ENCODE data around the gene MDN1.
"Not testable (repeated sequence)": the region's sequence is repeated elsewhere in the genome, so short reads cannot be mapped to it uniquely, and the experiment has no call there.

The MDN1 gene, protein sequence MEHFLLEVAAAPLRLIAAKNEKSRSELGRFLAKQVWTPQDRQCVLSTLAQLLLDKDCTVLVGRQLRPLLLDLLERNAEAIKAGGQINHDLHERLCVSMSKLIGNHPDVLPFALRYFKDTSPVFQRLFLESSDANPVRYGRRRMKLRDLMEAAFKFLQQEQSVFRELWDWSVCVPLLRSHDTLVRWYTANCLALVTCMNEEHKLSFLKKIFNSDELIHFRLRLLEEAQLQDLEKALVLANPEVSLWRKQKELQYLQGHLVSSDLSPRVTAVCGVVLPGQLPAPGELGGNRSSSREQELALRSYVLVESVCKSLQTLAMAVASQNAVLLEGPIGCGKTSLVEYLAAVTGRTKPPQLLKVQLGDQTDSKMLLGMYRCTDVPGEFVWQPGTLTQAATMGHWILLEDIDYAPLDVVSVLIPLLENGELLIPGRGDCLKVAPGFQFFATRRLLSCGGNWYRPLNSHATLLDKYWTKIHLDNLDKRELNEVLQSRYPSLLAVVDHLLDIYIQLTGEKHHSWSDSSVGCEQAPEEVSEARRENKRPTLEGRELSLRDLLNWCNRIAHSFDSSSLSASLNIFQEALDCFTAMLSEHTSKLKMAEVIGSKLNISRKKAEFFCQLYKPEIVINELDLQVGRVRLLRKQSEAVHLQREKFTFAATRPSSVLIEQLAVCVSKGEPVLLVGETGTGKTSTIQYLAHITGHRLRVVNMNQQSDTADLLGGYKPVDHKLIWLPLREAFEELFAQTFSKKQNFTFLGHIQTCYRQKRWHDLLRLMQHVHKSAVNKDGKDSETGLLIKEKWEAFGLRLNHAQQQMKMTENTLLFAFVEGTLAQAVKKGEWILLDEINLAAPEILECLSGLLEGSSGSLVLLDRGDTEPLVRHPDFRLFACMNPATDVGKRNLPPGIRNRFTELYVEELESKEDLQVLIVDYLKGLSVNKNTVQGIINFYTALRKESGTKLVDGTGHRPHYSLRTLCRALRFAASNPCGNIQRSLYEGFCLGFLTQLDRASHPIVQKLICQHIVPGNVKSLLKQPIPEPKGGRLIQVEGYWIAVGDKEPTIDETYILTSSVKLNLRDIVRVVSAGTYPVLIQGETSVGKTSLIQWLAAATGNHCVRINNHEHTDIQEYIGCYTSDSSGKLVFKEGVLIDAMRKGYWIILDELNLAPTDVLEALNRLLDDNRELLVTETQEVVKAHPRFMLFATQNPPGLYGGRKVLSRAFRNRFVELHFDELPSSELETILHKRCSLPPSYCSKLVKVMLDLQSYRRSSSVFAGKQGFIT (N-terminal part only)

DNA sequence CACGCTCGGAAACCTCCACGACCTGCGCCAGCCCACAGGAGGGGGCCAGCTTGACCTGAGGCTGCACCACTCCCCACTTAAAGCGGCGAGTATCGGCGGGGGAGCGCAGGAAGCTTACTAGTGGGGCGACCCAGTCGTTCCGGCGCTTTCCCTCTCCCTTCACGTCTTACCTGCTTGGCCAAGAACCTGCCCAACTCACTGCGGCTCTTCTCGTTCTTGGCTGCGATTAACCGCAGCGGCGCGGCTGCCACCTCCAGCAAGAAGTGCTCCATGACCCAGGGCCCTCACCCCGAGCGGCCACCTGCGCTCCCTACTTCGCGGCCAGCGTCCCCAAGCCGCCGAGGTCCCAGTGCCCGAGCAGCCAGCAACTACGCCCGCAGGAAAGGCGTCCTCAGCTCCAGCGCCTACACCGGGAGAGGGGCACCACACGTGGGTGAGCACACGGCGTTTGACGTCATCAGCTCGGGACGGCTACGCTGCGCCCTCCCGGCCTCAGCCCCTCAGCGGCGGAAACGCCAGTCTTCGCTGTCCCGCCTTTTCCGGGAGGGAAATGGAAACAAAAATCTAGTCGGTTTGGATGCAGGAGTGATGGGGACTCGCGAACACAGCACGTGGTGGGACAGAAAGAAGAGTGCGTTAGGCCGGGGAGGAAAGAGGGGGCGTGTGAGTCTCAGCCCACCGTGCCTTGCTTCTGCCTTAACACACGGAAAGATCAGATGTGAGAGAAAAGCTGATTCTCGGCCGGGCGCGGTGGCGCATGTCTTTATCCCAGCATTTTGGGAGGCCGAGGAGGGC, at the start of gene MDN1:
MDN1 (minus strand) TSS at position 459 of the 795 bp plus-strand sequence; CDS start at position 272, 187 bp downstream.
- H3K27ac Mint-ChIP-seq: peak within 1 kb of the TSS; percentile 95
- no peaks in the 10 kb centered on the region for H3K9me3 Mint-ChIP-seq
- DNase-seq (ENCODE audit: low spot score in 2 of 2) (peak; percentile 77 to 94), ATAC-seq (peak; percentile 97)
- peak within 1 kb of the TSS; percentile 87 for H3K4me3 Mint-ChIP-seq
- peaks cover 32% of the 10 kb centered on the region for H3K4me1 Mint-ChIP-seq
- peaks cover 8% of the 10 kb centered on the region for H3K36me3 Mint-ChIP-seq

DNA sequence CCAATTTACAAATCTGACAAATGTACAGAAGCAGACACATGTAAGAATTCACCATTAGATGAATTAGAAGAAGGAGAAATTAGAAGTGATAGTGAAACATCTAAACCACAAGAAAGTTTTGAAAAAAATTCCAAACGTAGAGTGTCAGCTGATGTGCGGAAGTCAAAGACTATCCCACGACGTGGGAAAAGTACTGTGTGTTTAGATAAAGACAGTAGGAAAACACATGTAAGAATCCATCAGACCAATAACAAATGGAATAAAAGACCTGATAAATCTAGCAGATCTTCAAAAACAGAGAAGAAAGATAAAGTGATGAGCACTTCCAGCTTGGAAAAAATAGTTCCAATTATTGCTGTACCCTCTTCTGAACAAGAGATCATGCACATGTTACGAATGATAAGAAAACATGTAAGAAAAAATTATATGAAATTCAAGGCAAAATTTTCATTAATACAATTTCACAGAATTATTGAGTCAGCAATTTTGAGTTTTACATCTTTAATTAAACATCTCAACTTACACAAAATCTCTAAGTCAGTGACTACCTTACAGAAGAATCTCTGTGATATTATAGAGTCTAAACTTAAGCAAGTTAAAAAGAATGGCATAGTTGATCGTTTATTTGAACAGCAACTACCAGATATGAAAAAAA, 46.6 kb upstream of the MDN1 start:
- Mint-ChIP-seq H3K36me3 (peaks cover 95% of the 10 kb centered on the region), H3K27ac (no peak overlapping the region), H3K4me1 (peaks cover 13% of the 10 kb centered on the region), H3K4me3 (no peak overlapping the region), H3K9me3 (no peaks in the 10 kb centered on the region)
- ATAC-seq (no peak), DNase-seq (ENCODE audit: low spot score in 2 of 2) (no peak)

DNA sequence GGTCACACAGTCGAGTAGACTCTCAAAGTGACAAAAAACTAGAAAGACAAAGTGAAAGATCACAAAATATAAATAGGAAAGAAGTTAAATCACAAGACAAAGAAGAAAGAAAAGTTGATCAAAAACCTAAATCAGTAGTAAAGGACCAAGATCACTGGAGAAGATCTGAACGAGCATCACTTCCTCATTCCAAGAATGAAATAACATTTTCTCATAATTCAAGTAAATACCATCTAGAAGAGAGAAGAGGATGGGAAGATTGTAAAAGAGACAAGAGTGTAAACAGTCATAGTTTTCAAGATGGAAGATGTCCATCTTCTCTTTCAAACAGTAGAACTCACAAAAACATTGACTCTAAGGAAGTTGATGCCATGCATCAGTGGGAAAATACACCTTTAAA, 43.1 kb upstream of the MDN1 start:
- Mint-ChIP-seq H3K4me3 (no peak overlapping the region), H3K4me1 (peaks cover 13% of the 10 kb centered on the region), H3K9me3 (no peaks in the 10 kb centered on the region), H3K36me3 (peaks cover 100% of the 10 kb centered on the region), H3K27ac (peak overlapping the region; percentile 2)
- ATAC-seq (no peak), DNase-seq (ENCODE audit: low spot score in 2 of 2) (no peak)

DNA sequence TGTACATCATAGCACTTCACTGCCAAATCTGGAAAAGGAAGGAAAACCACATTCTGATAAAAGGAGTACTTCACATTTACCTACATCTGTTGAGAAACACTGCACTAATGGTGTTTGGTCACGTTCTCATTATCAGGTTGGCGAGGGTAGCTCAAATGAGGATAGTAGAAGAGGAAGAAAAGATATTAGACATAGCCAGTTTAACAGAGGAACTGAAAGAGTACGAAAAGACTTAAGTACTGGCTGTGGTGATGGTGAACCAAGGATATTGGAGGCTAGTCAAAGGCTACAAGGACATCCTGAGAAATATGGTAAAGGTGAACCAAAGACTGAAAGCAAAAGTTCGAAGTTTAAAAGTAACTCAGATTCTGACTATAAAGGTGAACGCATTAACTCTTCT, 42.7 kb upstream of the MDN1 start:
- Mint-ChIP-seq H3K9me3 (no peaks in the 10 kb centered on the region), H3K27ac (peak overlapping the region; percentile 2), H3K4me3 (no peak overlapping the region), H3K36me3 (peaks cover 100% of the 10 kb centered on the region), H3K4me1 (peaks cover 13% of the 10 kb centered on the region)
- ATAC-seq (no peak), DNase-seq (ENCODE audit: low spot score in 2 of 2) (no peak)

DNA sequence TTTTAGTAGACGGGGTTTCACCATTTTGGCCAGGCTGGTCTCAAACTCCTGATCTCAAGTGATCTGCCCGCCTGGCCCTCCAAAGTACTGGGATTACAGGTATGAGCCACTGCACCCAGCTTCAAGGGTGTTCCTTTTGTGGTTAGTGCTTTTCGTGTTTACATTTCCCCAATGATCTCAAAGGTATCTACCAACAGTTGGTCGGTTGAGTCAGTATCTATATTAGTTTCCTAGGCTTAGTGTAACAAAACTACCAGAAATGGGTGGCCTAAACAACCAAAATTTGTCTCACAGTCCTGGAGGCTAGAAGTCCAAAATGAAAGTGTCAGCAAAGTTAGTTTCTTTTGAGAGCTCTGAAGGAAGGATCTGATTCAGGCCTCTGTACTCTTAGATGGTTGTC, 40.1 kb upstream of the MDN1 start:
- DNase-seq (ENCODE audit: low spot score in 2 of 2): peak in 1 of 2 donors; percentile 52
- Mint-ChIP-seq H3K27ac (peak overlapping the region; percentile 64), H3K4me1 (peaks cover 13% of the 10 kb centered on the region), H3K36me3 (peaks cover 100% of the 10 kb centered on the region), H3K4me3 (no peak overlapping the region), H3K9me3 (no peaks in the 10 kb centered on the region)
- ATAC-seq: peak; percentile 91

DNA sequence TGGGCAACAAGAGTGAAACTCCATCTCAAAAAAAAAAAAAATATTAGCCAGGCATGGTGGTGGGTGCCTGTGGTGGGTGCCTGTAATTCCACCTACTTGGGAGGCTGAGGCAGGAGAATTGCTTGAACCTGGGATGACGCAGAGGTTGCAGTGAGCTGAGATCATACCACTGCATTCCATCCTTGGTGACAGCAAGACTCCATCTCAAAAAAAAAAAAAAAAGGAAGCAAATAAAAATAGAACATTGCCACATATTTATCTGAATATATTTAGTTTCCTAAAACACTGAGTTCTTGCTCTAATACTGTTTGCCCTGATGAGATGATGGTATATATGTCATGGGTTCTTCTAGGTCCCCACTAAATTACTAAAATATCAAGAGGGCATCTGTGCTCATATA, 38.4 kb upstream of the MDN1 start:
- ATAC-seq (no peak), DNase-seq (ENCODE audit: low spot score in 2 of 2) (no peak)
- Mint-ChIP-seq H3K27ac (no peak overlapping the region), H3K36me3 (peaks cover 100% of the 10 kb centered on the region), H3K9me3 (no peaks in the 10 kb centered on the region), H3K4me3 (no peak overlapping the region), H3K4me1 (peaks cover 12% of the 10 kb centered on the region)

DNA sequence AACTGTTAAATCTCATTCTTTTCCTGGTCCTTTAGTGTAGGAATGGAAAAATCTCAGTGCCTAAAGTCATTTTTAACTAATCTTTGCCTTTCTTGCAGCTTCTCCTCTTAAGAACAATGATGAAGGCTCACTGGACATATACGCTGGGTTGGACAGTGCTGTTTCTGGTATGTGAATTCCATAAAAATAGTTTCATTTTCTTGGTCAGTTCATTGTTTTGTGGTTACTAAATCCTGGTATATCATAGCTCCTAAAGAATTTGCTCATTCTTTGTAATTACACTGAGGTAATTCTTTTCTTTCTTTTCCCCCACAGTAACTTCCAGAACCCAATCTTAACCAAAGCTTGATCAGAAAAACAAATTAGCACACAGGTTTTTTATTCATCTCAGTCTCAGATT, 33.5 kb upstream of the MDN1 start:
- no peaks in the 10 kb centered on the region for H3K4me1 Mint-ChIP-seq
- H3K9me3 Mint-ChIP-seq: no peaks in the 10 kb centered on the region
- H3K27ac Mint-ChIP-seq: no peak overlapping the region
- no peak for ATAC-seq
- H3K36me3 Mint-ChIP-seq: peaks cover 91% of the 10 kb centered on the region
- DNase-seq (ENCODE audit: low spot score in 2 of 2): no peak
- no peak overlapping the region for H3K4me3 Mint-ChIP-seq

DNA sequence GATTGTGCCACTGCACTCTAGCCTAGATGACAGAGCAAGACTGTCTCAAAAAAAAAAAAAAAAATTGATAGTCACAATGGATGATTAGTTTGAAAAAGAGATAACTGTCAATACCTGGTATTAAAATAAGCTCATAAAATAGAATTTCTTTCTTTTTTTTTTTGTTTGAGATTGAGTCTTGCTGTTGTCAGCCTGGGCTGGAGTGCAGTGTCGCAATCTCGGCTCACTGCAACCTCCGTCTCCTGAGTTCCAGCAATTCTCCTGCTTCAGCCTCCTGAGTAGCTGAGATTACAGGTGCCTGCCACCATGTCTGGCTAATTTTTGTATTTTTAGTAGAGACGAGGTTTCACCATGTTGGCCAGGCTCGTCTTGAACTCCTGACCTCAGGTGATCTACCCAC, 27.9 kb upstream of the MDN1 start:
- ATAC-seq; H3K27ac Mint-ChIP-seq; H3K4me3 Mint-ChIP-seq; H3K9me3 Mint-ChIP-seq; DNase-seq (ENCODE audit: low spot score in 2 of 2): not testable (repeated sequence)
- peaks cover 11% of the 10 kb centered on the region for H3K4me1 Mint-ChIP-seq
- peaks cover 61% of the 10 kb centered on the region for H3K36me3 Mint-ChIP-seq

DNA sequence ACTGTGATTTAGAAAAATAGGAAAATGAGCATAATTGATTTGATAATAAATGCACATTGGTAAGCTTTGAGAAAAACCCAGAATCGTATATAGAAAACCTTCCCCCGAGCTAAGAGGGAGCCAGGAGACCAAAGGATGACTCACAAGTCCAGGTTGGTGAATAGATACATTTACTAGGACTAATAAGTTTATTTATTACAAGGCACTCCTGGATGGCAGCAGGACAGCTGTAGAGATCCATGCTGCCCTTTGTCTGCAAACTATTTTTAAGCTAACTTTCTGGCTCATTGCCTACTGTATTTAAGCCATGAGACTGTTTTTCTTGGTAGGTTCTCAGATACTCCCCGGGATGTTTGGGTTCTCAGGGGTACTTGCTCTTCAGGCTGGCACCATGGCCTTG, 23.5 kb upstream of the MDN1 start:
- peaks cover 53% of the 10 kb centered on the region for H3K36me3 Mint-ChIP-seq
- no peak for ATAC-seq
- H3K9me3 Mint-ChIP-seq: no peaks in the 10 kb centered on the region
- no peak for DNase-seq (ENCODE audit: low spot score in 2 of 2)
- peaks cover 18% of the 10 kb centered on the region for H3K4me1 Mint-ChIP-seq
- no peak overlapping the region for H3K27ac Mint-ChIP-seq
- H3K4me3 Mint-ChIP-seq: no peak overlapping the region

DNA sequence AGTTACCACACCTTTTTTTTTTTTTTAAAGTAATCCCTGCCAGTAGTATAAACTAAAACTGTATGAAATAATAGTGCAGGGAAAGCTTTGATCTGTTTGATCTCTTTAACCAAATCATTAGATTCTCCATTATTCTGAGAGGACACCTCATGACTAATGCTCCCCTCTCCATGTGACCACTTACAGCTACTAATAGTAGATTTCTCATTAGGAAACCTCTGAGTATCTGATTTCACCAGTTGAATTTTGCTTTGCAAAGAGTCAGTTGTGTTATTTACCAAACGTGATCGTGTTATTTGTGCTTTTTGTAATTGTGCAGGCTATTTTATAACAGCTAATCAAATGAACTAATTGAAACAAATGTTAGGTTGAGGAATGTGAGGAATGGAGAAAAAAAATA, 22.6 kb upstream of the MDN1 start:
- Mint-ChIP-seq H3K4me1 (peaks cover 18% of the 10 kb centered on the region), H3K4me3 (no peak overlapping the region), H3K9me3 (no peaks in the 10 kb centered on the region)

DNA sequence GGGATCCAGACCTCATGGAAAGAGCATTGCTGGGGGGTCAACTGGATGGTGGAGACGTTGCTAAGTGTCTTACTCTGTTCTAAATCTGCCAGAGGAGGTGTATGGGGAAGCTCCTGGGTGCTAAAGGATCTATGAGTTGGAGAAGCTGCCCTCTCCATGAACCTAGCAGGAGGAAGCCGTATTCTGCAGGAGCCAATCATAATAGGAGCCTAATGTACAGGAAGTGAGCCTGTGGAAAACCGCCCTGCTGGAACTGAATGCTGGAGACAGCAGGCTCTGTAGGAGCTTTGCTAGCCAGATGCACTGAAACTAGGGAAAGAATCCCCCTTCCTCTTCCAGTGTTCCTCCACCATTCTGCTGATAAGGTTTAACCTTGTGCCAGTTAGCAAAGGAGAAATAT, 20.9 kb upstream of the MDN1 start:
- ATAC-seq (no peak), DNase-seq (ENCODE audit: low spot score in 2 of 2) (no peak)
- H3K4me3 Mint-ChIP-seq: no peak overlapping the region
- peaks cover 31% of the 10 kb centered on the region for H3K4me1 Mint-ChIP-seq
- H3K36me3 Mint-ChIP-seq: peaks cover 53% of the 10 kb centered on the region
- H3K9me3 Mint-ChIP-seq: no peaks in the 10 kb centered on the region
- H3K27ac Mint-ChIP-seq: no peak overlapping the region

More for the DNA sequence above, 22.6 kb upstream of the MDN1 start:
- Mint-ChIP-seq H3K27ac (peak overlapping the region; percentile 56), H3K36me3 (peaks cover 53% of the 10 kb centered on the region)
- ATAC-seq: no peak
- DNase-seq (ENCODE audit: low spot score in 2 of 2): no peak

DNA sequence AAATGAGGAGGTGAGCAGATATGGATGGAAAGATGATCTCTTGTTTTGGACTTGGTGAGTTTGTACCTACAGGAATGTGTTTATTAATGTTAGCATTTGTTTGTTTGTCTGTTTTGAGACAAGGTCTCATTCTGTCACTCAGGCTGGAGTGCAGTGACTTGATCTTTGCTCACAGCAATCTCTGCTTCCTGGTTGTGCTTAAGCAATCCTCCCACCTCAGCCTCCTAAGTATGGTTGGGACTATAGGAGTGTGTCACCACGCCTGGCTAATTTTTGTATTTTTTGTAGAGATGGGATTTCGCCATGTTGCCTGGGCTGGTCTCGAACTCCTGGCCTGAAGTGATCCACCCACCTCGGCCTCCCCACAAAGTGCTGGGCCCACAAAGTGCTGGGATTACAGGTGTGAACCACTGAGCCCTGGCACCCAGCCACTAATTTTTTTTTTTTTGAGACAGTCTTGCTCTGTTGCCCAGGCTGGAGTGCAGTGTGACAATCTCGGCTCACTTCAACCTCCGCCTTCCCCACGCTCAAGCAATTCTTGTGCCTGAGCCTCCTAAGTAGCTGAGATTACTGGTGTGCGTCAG, 17.1 kb upstream of the MDN1 start:
- no peak overlapping the region for H3K27ac Mint-ChIP-seq
- H3K36me3 Mint-ChIP-seq: peaks cover 91% of the 10 kb centered on the region
- no peak overlapping the region for H3K4me3 Mint-ChIP-seq
- DNase-seq (ENCODE audit: low spot score in 2 of 2): no peak
- H3K4me1 Mint-ChIP-seq: peaks cover 30% of the 10 kb centered on the region
- no peak for ATAC-seq
- no peaks in the 10 kb centered on the region for H3K9me3 Mint-ChIP-seq

DNA sequence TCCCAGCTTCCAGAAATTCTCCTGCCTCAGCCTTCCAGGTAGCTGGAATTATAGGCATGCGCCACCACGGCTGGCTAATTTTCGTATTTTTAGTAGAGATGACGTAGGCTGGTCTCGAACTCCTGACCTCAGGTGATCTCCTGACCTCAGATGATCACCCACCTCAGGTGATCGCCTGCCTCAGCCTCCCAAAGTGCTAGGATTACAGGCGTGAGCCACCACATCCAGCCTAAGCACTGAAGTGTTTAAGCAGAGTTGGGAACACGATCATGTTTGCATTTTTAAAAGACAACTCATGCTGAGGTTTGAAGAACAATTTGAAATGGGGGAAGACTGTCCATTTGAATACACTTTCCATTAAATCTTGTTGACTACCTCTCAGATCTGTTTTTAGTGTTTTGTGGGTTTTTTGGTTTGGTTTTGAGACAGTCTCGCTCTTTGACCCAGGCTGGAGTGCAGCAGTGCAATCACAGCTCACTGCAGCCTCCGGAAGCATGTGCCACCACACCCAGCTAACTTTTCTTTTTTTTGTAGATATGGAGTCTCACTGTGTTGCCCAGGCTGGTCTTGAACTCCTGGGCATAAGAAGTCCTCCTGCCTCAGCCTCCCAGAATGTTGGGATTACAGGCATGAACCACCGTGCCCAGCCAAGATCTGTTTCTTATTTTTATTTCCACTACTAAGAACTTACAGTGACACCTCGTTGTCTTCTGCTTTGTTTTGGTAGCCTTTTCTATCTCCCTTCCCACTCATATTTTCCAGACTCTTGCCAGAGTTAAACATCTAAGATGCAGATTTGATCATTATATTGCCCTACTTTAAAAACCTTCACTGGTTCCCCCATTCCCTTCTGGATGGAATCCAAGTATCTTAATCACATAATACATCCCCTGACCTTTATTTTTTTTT, 15.5 kb upstream of the MDN1 start:
- peaks cover 43% of the 10 kb centered on the region for H3K4me1 Mint-ChIP-seq
- ATAC-seq: peak; percentile 99

More for the DNA sequence above, 15.5 kb upstream of the MDN1 start:
- Mint-ChIP-seq H3K9me3 (no peaks in the 10 kb centered on the region), H3K4me3 (peak overlapping the region; percentile 37), H3K27ac (peak overlapping the region; percentile 16), H3K36me3 (peaks cover 96% of the 10 kb centered on the region)
- peak; percentile 19 to 70 for DNase-seq (ENCODE audit: low spot score in 2 of 2)

All from stimulated activated effector memory CD8-positive, alpha-beta T cell treated with anti-CD3 and anti-CD28 coated beads, Interleukin-12 subunit alpha, Interleukin-12 subunit beta, amount 100 ng/mL, for 72 hours (primary cell).